HG02623 (cell line): Measurements from ENCODE around the gene CHRNE.
"Not testable (repeated sequence)": the region's sequence is repeated elsewhere in the genome, so short reads cannot be mapped to it uniquely, and the experiment has no call there.

ENCODE experiments used
- ATAC-seq: cut with Tn5 transposase; IDR thresholded peaks from one replicate; pipeline ENCODE4 v1.9.1; 2021; ENCODE audit warnings: moderate library complexity; ENCODE audit not compliant: unreplicated experiment

The CHRNE gene

DNA sequence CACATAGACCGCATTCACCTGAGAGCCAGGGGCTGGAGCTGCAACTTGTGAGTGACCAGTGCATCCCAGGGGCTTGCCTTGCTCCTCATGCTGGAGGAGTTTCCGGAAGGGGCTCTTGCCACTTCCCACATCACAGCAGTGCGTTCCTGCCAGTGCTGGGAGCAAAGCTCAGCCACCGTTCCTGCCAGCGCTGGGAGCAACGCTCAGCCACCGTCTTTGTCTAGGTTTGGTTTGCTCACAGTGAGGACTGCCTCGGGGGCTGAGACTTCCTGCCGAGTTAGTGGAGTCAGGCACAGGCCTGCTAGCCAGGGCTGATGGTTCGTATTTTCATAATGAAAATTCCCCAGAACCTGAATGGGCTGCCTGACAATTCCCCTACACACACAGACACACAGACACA, 5.4 kb upstream of the CHRNE start:
- ATAC-seq: no peak

DNA sequence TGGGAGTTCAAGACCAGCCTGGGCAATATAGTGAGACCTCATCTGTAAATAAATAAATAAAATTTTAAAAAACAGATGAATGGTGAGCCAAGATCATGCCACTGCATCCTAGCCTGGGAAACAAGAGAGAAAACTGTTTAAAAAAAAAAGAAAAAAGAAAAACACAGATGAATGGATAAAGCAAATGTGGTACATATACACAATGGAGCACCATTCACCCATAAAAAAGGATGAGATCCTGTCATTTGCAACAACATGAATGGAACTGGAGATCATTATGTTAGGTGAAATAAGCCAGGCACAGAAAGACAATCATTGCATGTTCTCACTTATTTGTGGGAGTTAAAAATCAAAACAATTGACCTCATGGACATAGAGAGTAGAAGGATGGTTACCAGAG, 3.7 kb upstream of the CHRNE start:
- not testable (repeated sequence) for ATAC-seq

DNA sequence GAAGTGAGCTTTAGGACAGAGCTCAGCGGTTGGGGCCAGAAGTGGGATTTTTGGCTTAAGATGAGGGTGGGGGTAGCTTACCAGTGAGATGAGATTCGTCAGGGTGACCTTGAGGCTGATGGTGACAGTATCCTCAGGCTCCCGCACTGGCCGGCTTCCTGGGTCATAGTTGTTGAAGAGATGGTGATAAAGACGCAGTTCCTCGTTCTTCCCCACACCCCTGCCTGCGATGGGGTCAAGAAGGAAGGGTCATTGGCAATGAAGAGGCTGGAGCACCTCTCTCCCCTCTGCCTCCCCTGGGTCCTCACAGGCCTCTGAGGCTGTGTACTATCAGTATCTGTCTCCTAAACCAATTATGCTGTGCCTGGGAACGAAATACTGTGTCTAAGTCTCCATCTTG, 358 bp downstream of the CHRNE start:
- ATAC-seq: no peak

DNA sequence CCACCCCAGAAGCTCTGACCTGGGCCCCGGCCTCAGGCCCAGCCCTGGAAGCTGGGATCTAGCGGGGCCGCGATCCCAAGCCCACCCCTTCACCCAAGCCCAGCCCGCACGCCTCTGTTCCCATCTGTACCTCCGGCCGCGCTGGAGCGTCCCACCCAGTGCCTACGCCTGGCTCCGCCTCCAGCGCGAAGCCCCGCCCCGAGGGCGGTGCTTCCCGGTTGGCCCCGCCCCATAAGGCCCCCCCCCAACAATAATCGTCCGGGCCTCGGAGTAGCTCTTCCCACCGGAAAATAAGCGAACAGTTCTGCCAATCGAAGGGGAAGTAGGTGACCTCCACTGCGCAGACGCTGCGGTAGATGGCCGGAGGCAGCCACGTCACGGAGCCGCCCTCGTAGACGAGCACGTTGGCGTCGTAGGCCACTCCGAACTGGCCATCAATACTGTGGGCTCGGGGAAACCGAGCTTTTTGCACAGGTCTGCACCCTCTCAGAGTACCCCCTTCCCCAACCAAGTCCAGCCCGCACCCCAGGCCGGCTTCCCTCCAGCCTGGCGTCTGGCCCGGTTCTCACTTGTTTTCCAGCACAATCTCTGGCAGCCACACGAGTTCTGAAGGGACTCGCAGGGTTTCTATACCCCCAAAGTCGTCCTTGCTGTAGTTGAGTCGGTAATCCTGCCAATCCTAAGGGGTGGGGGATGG, 1.1 kb downstream of the CHRNE start:
- ATAC-seq: no peak

DNA sequence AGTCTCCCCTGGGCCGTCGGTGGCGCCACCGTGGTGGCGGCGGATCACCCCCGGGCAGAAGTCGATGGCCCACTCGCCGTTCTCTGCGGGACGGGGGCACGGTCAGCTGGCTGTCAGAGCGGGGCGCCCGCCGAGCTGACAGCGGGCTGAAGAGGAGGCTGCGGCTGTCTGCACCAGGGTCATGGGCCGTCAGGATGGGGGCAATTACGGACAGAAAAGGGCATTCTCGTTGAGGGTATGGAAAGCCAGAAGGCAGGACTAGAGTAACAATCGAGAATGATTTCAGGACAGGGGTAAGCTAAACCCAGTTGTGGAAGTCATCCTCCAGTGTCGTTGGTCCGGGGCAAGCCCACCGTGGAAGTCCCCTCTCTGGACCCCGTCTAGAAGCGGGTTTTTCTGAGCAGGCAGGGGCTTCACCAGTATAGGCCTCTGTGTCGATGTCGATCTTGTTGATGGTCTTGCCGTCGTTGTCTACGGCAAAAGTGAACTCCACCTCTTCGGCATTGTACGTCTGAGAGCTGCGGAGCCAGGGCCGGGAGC, 1.7 kb downstream of the CHRNE start:
- no peak for ATAC-seq

DNA sequence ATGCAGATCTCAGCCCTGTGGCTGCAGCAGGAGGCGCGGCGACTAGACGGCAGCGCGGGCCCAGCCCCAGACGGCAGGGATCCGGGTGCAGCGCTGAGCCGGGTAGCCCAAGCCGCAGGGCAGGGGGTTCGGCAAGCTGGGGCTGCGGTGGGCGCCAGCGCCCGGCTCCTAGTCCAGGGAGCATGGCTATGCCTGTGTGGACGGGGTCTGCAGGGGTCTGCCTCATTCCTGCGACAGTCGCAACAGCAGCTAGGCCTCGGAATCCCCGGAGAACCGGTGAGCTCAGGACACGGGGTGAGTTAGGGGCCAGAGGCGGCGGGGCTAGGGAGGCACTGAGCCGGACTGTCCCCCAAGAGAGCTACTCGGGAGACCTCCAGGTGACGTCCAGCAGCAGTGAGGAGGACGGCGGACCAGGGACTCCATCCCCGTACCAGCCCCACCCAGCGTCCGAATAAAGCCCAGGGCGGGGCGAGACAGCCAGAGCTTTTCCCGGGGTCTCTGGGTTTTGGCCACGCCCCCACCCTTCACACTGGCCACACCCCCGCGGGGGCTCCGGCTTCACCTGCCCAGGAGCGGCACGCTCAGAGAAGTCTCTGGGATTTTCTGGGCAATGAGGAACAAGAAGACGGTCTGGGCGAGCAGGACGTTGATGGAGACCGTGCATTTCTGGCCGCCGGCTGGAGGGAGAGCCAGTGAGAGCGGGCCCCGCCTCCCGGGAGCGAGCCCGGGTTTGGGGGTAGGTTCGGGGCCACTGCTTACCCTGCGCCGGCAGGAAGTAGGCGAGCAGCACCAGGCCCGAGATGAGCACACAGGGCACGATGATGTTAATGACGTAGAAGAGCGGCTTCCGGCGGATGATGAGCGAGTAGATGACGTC, 2.4 kb downstream of the CHRNE start:
- ATAC-seq: no peak

DNA sequence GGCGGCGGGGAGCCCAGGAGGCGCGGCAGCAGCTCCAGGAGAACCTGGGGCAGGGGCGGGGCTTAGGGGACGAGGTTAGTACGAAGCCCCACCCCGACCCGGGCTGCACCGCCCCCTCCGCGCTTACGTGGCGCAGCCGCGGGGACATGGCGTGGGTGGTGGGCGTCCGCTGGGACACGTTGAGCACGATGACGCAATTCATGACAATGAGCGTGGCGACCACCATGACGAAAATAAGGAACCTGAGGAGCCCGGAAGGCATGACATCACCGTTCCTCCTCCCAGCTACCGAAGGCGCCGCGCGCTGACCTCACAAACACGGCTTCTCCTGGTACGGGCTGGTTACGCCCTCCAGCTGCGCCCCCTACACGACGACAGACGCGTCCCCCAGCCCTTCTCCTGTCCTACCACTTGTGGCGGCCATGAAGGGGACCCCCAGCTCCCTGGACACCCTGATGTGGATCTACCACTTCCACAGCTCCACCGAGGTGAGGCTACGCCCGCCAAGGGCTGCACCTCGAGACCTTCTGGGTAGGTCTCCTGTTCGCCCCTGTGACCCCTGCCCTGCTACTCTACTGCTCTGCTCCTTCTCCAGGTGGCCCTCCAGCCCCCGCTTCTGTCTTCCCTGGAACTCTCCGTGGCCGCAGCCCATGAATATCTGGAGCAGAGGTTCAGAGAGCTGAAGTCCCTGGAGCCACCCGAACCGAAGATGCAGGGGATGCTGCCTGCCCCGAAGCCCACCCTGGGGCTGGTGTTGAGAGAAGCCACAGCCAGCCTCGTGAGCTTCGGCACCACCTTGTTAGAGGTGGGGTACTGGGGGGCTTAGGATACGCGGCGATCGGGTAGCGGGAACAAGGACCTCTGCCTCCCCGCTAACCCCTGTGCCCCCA, 3.3 kb downstream of the CHRNE start, which contains the start of gene C17orf107:
C17orf107 (plus strand) TSS at position 196 of the 890 bp plus-strand sequence; CDS start at position 423, 227 bp downstream.
- ATAC-seq: no peak

DNA sequence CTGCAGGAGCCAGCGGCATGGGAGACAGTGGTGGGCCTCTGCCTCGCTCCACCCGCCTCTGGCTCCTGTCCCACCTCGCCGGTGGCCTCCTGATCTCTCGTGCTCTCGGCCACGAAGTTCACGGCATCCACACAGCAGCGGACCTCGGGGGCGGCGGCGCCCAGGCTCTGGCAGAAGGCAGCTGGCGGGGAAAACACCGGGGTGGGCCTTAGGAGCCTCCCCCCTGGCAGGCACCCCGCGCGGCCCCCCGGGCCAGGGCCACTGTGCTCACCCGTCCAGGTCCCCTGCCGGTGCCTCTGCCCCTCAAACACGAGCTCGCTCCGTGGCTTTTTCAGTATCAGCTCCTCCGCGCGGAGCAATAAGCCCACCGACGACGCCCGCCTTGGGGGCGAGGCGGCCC, 4.0 kb downstream of the CHRNE start:
- ATAC-seq: no peak

DNA sequence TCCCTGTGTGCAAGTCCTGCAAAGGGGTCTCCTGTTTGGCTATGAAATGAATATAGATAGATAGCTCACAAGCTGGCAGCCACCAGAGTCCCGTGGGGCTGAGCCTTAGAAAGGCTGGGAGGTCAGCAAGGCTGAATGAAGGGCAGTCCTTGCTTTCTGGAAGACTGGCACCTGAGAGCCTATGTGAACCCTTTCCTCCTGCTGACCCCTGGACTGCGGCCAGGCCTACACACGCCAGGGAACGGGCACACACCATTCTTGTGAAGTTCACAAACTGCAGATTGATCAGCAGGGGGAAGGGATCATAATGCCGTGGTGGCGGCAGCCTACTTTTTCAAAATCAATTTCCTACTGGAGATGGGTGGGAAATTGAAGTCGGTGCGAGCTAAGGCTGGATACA, 4.5 kb downstream of the CHRNE start:
- no peak for ATAC-seq

DNA sequence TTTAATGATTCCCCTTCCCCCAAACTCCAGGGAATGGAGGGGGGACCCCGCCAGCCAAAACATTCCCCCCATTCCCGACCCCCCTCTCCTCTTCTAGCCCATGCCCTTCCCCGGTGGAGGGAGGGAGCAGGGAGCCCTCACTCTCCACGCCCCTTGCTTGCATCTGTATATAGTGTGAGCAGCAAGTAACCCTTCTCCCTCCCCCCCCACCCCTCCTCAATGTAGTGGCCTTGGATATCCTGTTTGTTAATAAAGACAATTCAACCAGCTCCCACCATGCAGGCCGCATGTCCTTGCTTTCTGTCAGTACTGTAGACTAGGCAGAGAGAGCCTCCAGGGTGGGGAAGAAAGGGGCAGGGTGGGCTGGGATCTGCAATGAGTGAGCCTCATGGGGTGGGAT, 5.1 kb downstream of the CHRNE start:
- no peak for ATAC-seq

DNA sequence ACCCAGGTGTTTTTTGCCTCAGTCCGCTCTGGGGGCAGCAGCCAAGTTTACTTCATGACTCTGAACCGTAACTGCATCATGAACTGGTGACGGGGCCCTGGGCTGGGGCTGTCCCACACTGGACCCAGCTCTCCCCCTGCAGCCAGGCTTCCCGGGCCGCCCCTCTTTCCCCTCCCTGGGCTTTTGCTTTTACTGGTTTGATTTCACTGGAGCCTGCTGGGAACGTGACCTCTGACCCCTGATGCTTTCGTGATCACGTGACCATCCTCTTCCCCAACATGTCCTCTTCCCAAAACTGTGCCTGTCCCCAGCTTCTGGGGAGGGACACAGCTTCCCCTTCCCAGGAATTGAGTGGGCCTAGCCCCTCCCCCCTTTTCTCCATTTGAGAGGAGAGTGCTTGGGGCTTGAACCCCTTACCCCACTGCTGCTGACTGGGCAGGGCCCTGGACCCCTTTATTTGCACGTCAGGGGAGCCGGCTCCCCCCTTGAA, 5.7 kb downstream of the CHRNE start:
- ATAC-seq: no peak

DNA sequence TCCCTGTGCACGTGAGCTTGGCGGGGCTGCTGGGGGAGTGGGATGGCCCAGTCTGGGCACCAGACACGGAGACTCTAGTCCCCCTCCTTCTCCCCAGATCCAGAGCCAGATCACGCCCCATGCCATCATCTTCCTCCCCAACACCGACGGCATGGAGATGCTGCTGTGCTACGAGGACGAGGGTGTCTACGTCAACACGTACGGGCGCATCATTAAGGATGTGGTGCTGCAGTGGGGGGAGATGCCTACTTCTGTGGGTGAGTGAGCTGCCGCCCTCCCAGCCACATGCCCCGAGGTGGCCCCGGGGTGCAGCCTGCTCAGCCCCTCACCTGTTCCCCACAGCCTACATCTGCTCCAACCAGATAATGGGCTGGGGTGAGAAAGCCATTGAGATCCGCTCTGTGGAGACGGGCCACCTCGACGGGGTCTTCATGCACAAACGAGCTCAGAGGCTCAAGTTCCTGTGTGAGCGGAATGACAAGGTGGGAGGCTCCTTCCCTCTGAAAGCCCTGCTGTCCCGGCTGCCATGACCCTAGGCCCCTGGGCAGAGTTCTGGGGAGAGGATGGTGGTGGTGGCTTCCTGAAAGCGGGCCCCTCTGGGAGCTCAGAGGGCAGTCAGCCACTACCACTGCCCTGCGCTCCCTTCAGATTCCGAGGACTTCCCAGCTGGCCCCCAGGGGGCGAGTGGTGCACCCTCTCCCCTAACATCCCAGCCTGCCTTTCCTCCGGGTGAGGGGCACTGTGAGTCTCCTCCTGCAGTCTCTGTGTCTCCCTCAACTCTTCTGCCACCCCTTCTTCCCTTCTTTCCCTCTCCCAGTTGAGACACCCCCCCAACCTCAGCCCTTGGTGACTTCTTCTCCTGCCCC, 6.3 kb downstream of the CHRNE start:
- ATAC-seq: no peak

DNA sequence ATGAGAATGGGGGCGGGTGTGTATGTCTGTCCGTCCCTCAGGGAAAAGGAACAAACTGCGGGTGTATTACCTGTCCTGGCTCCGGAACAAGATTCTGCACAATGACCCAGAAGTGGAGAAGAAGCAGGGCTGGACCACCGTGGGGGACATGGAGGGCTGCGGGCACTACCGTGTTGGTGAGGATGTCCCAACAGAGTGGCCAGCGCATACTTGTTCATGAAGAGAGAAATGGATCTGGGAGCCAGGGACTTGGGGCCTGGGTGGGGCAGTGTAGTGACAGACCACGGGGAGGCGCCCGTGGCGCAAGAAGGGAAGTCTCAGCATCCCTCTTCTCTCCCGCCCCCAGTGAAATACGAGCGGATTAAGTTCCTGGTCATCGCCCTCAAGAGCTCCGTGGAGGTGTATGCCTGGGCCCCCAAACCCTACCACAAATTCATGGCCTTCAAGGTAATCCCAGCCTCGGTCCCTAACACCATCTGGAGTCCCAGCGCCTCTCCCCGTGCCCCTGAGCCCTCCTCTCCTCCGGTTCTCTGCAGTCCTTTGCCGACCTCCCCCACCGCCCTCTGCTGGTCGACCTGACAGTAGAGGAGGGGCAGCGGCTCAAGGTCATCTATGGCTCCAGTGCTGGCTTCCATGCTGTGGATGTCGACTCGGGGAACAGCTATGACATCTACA, 7.1 kb downstream of the CHRNE start:
- no peak for ATAC-seq

DNA sequence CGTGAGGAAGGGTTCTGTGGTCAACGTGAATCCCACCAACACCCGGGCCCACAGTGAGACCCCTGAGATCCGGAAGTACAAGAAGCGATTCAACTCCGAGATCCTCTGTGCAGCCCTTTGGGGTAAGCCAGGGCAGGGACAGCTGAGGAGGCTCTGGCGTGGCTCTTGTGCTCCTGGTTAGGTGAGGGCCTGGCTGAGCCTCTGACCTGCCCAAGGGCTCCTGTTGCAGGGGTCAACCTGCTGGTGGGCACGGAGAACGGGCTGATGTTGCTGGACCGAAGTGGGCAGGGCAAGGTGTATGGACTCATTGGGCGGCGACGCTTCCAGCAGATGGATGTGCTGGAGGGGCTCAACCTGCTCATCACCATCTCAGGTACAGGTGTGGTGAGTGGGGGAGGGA, 7.8 kb downstream of the CHRNE start:
- ATAC-seq: no peak

DNA sequence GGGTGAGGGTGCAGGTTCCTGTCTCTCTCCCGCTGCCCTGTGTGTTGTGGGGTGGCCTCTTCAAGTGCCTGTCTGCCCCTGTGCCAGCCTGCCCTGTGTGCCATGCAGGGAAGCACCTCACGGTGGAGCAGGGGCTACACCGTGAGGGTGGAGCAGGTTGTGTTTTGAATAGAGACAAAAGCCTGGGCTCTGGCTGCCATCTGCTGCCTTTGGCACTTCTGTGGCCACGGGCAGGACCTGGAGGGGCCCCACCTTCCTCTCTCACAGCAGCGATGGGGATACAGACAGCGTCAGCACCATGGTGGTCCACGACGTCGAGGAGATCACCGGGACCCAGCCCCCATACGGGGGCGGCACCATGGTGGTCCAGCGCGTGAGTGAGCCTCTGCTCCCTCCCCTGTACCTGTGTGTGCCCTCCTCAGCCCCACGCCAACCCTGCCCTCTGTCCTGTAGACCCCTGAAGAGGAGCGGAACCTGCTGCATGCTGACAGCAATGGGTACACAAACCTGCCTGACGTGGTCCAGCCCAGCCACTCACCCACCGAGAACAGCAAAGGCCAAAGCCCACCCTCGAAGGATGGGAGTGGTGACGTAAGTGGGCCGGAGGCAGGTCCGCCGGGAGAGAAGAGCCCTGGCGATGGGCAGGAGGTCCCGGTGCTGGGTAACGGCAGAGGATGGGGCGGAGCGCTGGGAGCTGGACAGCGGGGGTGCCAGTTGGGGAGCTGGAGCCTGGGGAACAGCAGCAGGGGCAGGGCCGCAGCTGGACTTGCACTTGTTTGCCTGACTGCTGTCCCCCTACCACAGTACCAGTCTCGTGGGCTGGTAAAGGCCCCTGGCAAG, 9.0 kb downstream of the CHRNE start:
- ATAC-seq: no peak

DNA sequence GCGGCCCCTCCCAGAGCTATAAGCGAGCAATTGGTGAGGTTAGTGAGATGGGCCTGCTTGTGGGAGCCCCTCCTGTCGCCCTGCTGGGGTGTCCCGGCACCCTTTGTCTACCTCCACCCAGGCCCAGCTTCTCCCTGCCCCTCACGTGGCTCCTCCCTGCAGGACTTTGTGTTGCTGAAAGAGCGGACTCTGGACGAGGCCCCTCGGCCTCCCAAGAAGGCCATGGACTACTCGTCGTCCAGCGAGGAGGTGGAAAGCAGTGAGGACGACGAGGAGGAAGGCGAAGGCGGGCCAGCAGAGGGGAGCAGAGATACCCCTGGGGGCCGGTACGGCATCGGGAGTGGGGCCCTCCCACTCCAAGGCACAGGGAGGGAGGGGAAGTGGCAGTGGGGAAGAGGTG, 9.6 kb downstream of the CHRNE start:
- ATAC-seq: no peak

DNA sequence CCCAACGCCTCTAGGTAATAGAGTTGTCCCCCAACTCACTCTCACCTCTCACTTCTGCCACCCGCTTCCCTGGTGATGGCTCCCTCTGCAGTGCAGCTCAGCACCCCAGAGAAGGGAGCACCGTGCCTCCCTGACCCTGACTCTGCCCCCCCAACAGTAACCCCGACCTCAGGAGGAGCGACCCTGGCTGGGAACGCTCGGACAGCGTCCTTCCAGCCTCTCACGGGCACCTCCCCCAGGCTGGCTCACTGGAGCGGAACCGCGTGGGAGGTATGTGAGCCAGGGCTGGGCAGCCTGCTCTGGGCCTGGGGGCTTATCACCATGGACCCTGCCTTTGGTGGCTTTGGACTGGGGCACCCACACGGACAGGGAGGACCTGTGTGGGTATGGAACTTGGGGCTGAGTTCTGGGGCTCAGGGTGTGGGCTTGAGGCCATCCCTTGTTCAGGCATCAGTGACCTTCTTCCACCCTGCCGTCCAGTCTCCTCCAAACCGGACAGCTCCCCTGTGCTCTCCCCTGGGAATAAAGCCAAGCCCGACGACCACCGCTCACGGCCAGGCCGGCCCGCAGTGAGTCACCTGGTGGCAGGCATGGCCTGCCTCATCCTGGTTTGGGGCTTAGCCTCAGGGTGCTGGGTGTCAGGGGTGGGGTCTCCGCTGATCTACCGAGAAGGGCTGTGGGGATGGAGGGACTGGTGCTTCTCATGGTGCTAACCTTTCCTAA, 10.2 kb downstream of the CHRNE start:
- no peak for ATAC-seq
